Measurements from ENCODE around the gene TYW5.

The TYW5 gene

GRCh38 chr2:199936554-199936953 lies 18.7 kb downstream of the TYW5 start:
- H3K36me3 ChIP-seq (ENCODE audit: control insufficient read depth, insufficient read depth, low read length), result no peaks in the 10 kb centered on the region
- H3K27ac ChIP-seq, result no peak overlapping the region
- H3K4me1 ChIP-seq, result no peaks in the 10 kb centered on the region
- no peak for TF ChIP-seq CTCF (IDR thresholded peaks at IDR 0.05)
- no peak overlapping the region for H3K9ac ChIP-seq
- H3K4me3 ChIP-seq (ENCODE audit: low read depth, low read length), result no peak overlapping the region
- H3K9me3 ChIP-seq (ENCODE audit: control insufficient read depth, low read length), result no peaks in the 10 kb centered on the region
- no peak overlapping the region for H2AFZ ChIP-seq
- H3K79me2 ChIP-seq, result no peaks in the 10 kb centered on the region
- H3K4me2 ChIP-seq (ENCODE audit: low read length), result no peak overlapping the region
- no peaks in the 10 kb centered on the region for H3K27me3 ChIP-seq (ENCODE audit: control insufficient read depth, insufficient read depth, low read length)

- no peaks in the 10 kb centered on the region for H3K4me1 ChIP-seq
- no peak overlapping the region for H2AFZ ChIP-seq
- no peak overlapping the region for H3K27ac ChIP-seq
- no peaks in the 10 kb centered on the region for H3K79me2 ChIP-seq
- no peak overlapping the region for H3K4me2 ChIP-seq (ENCODE audit: low read length)
- no peak overlapping the region for H3K9ac ChIP-seq
- H3K27me3 ChIP-seq (ENCODE audit: control insufficient read depth, insufficient read depth, low read length), result no peaks in the 10 kb centered on the region
- TF ChIP-seq CTCF (IDR thresholded peaks at IDR 0.05), result no peak
- H3K9me3 ChIP-seq (ENCODE audit: control insufficient read depth, low read length), result no peaks in the 10 kb centered on the region
- no peak overlapping the region for H3K4me3 ChIP-seq (ENCODE audit: low read depth, low read length)
- H3K36me3 ChIP-seq (ENCODE audit: control insufficient read depth, insufficient read depth, low read length), result no peaks in the 10 kb centered on the region
These were observed 21.8 kb downstream of the TYW5 start for GRCh38 chr2:199933466-199933865.

- H3K9ac ChIP-seq, result no peak overlapping the region
- H3K4me3 ChIP-seq (ENCODE audit: low read depth, low read length), result no peak overlapping the region
- no peak overlapping the region for H2AFZ ChIP-seq
- TF ChIP-seq CTCF (IDR thresholded peaks at IDR 0.05), result no peak
- no peaks in the 10 kb centered on the region for H3K79me2 ChIP-seq
- H3K9me3 ChIP-seq (ENCODE audit: control insufficient read depth, low read length), result no peaks in the 10 kb centered on the region
- H3K27me3 ChIP-seq (ENCODE audit: control insufficient read depth, insufficient read depth, low read length), result no peaks in the 10 kb centered on the region
- no peaks in the 10 kb centered on the region for H3K36me3 ChIP-seq (ENCODE audit: control insufficient read depth, insufficient read depth, low read length)
- H3K27ac ChIP-seq, result no peak overlapping the region
- no peak overlapping the region for H3K4me2 ChIP-seq (ENCODE audit: low read length)
- H3K4me1 ChIP-seq, result no peaks in the 10 kb centered on the region
These were observed 22.9 kb downstream of the TYW5 start for GRCh38 chr2:199932312-199932855.

- Histone ChIP-seq H3K9ac (no peak overlapping the region), H3K4me1 (no peaks in the 10 kb centered on the region), H3K27ac (no peak overlapping the region), H2AFZ (no peak overlapping the region), H3K79me2 (no peaks in the 10 kb centered on the region), H3K27me3 (ENCODE audit: control insufficient read depth, insufficient read depth, low read length) (no peaks in the 10 kb centered on the region), H3K4me2 (ENCODE audit: low read length) (no peak overlapping the region), H3K4me3 (ENCODE audit: low read depth, low read length) (no peak overlapping the region), H3K9me3 (ENCODE audit: control insufficient read depth, low read length) (no peaks in the 10 kb centered on the region), H3K36me3 (ENCODE audit: control insufficient read depth, insufficient read depth, low read length) (no peaks in the 10 kb centered on the region)
- TF ChIP-seq CTCF (IDR thresholded peaks at IDR 0.05), result no peak
These were observed 26.0 kb downstream of the TYW5 start for GRCh38 chr2:199929262-199929661.

- H3K79me2 ChIP-seq, result no peaks in the 10 kb centered on the region
- no peaks in the 10 kb centered on the region for H3K27me3 ChIP-seq (ENCODE audit: control insufficient read depth, insufficient read depth, low read length)
- no peaks in the 10 kb centered on the region for H3K36me3 ChIP-seq (ENCODE audit: control insufficient read depth, insufficient read depth, low read length)
- TF ChIP-seq CTCF (IDR thresholded peaks at IDR 0.05), result no peak
- H3K9me3 ChIP-seq (ENCODE audit: control insufficient read depth, low read length), result no peaks in the 10 kb centered on the region
- no peak overlapping the region for H3K9ac ChIP-seq
- no peak overlapping the region for H3K4me3 ChIP-seq (ENCODE audit: low read depth, low read length)
- no peak overlapping the region for H3K4me2 ChIP-seq (ENCODE audit: low read length)
- no peak overlapping the region for H2AFZ ChIP-seq
- no peak overlapping the region for H3K27ac ChIP-seq
- H3K4me1 ChIP-seq, result no peaks in the 10 kb centered on the region
These were observed 26.7 kb downstream of the TYW5 start for GRCh38 chr2:199928626-199929025.
